ENCODE measurements around the gene AMTN.

- no peak for TF ChIP-seq CTCF (IDR thresholded peaks at IDR 0.05)
- TF ChIP-seq POLR2A (IDR thresholded peaks at IDR 0.05): no peak
These were observed 38.5 kb downstream of the AMTN start for GRCh38 chr4:70556856-70557255.

All from right lobe of liver (tissue), 4 donors.